CD8-positive, alpha-beta memory T cell (primary cell): Measurements from ENCODE around the gene CHRNB1. TPM values are rescaled to one million over a fixed set of nuclear protein-coding genes. Genes with fewer than 3 reads are reported as not detected.

Experiments
- CTCF ChIA-PET: fragments of 350-600 bp; sonication (Branson Sonifier 250); formaldehyde crosslinking; loops from one replicate; lab custom pipeline; 2021; ENCODE audit warnings: antibody characterized with exemption; lab: Charles Lee
- POLR2A ChIA-PET: fragments of 350-600 bp; sonication (Branson Sonifier 250); formaldehyde crosslinking; loops from one replicate; lab custom pipeline; 2021; ENCODE audit warnings: antibody characterized with exemption; lab: Charles Lee
- DNase-seq, 5 donors: peaks; one replicate each; pipeline versions ENCODE4 v3.0.0 to v3.0.0-alpha.2; 2020 to 2022; ENCODE audit warnings: mixed read lengths in 1 of 5
- H3K27ac ChIP-seq: one replicate; pipeline ENCODE4 v1.7.0; 2013; ENCODE audit warnings: low read depth, mild to moderate bottlenecking, low read length, moderate library complexity
- H3K27me3 ChIP-seq: 2 replicates; pipeline ENCODE4 v1.7.0; 2013; ENCODE audit warnings: low read length, mild to moderate bottlenecking; ENCODE audit not compliant: insufficient read depth, poor library complexity, severe bottlenecking
- H3K36me3 ChIP-seq: 2 replicates; pipeline ENCODE4 v1.7.0; 2013; ENCODE audit warnings: mild to moderate bottlenecking, low read length, moderate library complexity; ENCODE audit not compliant: insufficient read depth
- H3K4me1 ChIP-seq: 2 replicates; pipeline ENCODE4 v1.7.0; 2013; ENCODE audit warnings: mild to moderate bottlenecking, low read length, moderate library complexity; ENCODE audit not compliant: insufficient read depth
- H3K4me3 ChIP-seq: 2 replicates; pipeline ENCODE4 v1.7.0; 2013; ENCODE audit warnings: mild to moderate bottlenecking, low read length
- H3K9me3 ChIP-seq: 2 replicates; pipeline ENCODE4 v1.7.0; 2013; ENCODE audit warnings: mild to moderate bottlenecking, low read length
- H3K27ac Mint-ChIP-seq, 8 donors: one replicate each; pipeline ENCODE4 v1.8.0; 2020 to 2021; ENCODE audit warnings: mixed read lengths in 8 of 8, mild to moderate bottlenecking in 6 of 8, inconsistent platforms in 3 of 8, moderate library complexity in 3 of 8
- H3K27me3 Mint-ChIP-seq, 2 donors: one replicate each; pipeline ENCODE4 v1.8.0; 2020 to 2021; ENCODE audit warnings: mixed read lengths in 2 of 2, mild to moderate bottlenecking in 1 of 2, moderate library complexity in 1 of 2
- H3K36me3 Mint-ChIP-seq, 3 donors: one replicate each; pipeline ENCODE4 v1.8.0; 2020 to 2021; ENCODE audit warnings: mixed read lengths in 3 of 3, inconsistent platforms in 1 of 3, mild to moderate bottlenecking in 1 of 3
- H3K4me1 Mint-ChIP-seq, 3 donors: one replicate each; pipeline ENCODE4 v1.8.0; 2020 to 2021; ENCODE audit warnings: mixed read lengths in 3 of 3, inconsistent platforms in 1 of 3, mild to moderate bottlenecking in 1 of 3
- H3K4me3 Mint-ChIP-seq, 7 donors: one replicate each; pipeline ENCODE4 v1.8.0; 2020 to 2021; ENCODE audit warnings: mixed read lengths in 7 of 7, mild to moderate bottlenecking in 6 of 7, moderate library complexity in 4 of 7, inconsistent platforms in 2 of 7
- H3K9me3 Mint-ChIP-seq, 5 donors: one replicate each; pipeline ENCODE4 v1.8.0; 2020 to 2022; ENCODE audit warnings: mixed read lengths in 5 of 5, mild to moderate bottlenecking in 3 of 5, moderate library complexity in 2 of 5, inconsistent platforms in 1 of 5
- polyA plus RNA-seq: library from polyadenylated mRNA; unstranded; fragments of 300-500 nt; fragmentation: Illumina TruSeq; gene quantifications from one replicate; pipeline ENCODE4 v1.2.3, GENCODE V29; 2021
- total RNA-seq, 2 experiments: library from RNA; stranded (reverse); gene quantifications; one replicate each; pipeline ENCODE4 v1.2.3, GENCODE V29; 2021

Gene CHRNB1
- total and polyA plus RNA-seq, 3 experiments from 2014 or later, result 6.0 to 24.7 (median 6.3) TPM

GRCh38 chr17:7435676-7436555, 8.9 kb upstream of the CHRNB1 start:
- Histone ChIP-seq H3K4me1 (peaks cover 50% of the 10 kb centered on the region), H3K27ac (peak overlapping the region; percentile 77), H3K9me3 (no peaks in the 10 kb centered on the region), H3K4me3 (peak overlapping the region; percentile 92), H3K36me3 (no peaks in the 10 kb centered on the region), H3K27me3 (peaks cover 24% of the 10 kb centered on the region)
- Mint-ChIP-seq H3K9me3 (no peaks in the 10 kb centered on the region), H3K36me3 (peaks cover 4 to 10% (median 7%) of the 10 kb centered on the region in 3 donors), H3K4me1 (peaks cover 33 to 54% (median 46%) of the 10 kb centered on the region in 3 donors), H3K4me3 (peak overlapping the region; percentile 88 to 98 (median 96)), H3K27me3 (peaks cover 21 to 23% of the 10 kb centered on the region in 2 donors), H3K27ac (peak overlapping the region; percentile 93 to 99 (median 97))
- ChIA-PET CTCF (interaction anchor here (0.8 to 5.1 kb wide), 50 partner anchors 8 to 390 kb away, joined by 3 to 78 read pairs (median 6); partner anchors contain the start of genes ACAP1, CD68, CHRNB1 and GABARAP), POLR2A (interaction anchor here (0.6 to 4.5 kb wide), 19 partner anchors 19 to 251 kb away, joined by 3 to 48 read pairs (median 4); partner anchors contain the start of genes FXR2, MPDU1, PLSCR3 and POLR2A)
- DNase-seq, result peak in 3 of 5 donors; percentile 46 to 78 (median 56)

- no peaks in the 10 kb centered on the region for H3K36me3 ChIP-seq
- Mint-ChIP-seq H3K4me1 (peaks cover 33 to 56% (median 46%) of the 10 kb centered on the region in 3 donors), H3K27me3 (peaks cover 29% of the 10 kb centered on the region in 2 donors), H3K9me3 (no peaks in the 10 kb centered on the region), H3K36me3 (peaks cover 4 to 10% (median 7%) of the 10 kb centered on the region in 3 donors), H3K4me3 (peak overlapping the region; percentile 88 to 98 (median 96)), H3K27ac (peak overlapping the region; percentile 93 to 99 (median 97))
- DNase-seq, result peak; percentile 68 to 85 (median 80)
- peaks cover 50% of the 10 kb centered on the region for H3K4me1 ChIP-seq
- peaks cover 31% of the 10 kb centered on the region for H3K27me3 ChIP-seq
- CTCF ChIA-PET, result interaction anchor here (0.6 to 5.1 kb wide), 56 partner anchors 9 to 391 kb away, joined by 3 to 78 read pairs (median 5); partner anchors contain the start of genes ACAP1, CD68, CHRNB1 and MPDU1
- peak overlapping the region; percentile 77 for H3K27ac ChIP-seq
- no peaks in the 10 kb centered on the region for H3K9me3 ChIP-seq
- H3K4me3 ChIP-seq, result peak overlapping the region; percentile 92
- POLR2A ChIA-PET, result interaction anchor here (0.6 to 4.5 kb wide), 17 partner anchors 10 to 250 kb away, joined by 3 to 48 read pairs (median 5); partner anchors contain the start of genes MPDU1, NEURL4, PLSCR3 and POLR2A
Observed at GRCh38 chr17:7436556-7437368, 8.1 kb upstream of the CHRNB1 start.

- Mint-ChIP-seq H3K4me1 (peaks cover 33 to 56% (median 46%) of the 10 kb centered on the region in 3 donors), H3K9me3 (no peaks in the 10 kb centered on the region), H3K27ac (peak overlapping the region in 3 of 8 donors; percentile 17 to 95 (median 47)), H3K27me3 (peaks cover 32 to 36% of the 10 kb centered on the region in 2 donors), H3K36me3 (peaks cover 4 to 10% (median 7%) of the 10 kb centered on the region in 3 donors), H3K4me3 (peak overlapping the region; percentile 61 to 98 (median 67))
- DNase-seq, result no peak
- Histone ChIP-seq H3K4me3 (peak overlapping the region; percentile 5), H3K27me3 (peaks cover 34% of the 10 kb centered on the region), H3K27ac (no peak overlapping the region), H3K36me3 (no peaks in the 10 kb centered on the region), H3K9me3 (no peaks in the 10 kb centered on the region), H3K4me1 (peaks cover 50% of the 10 kb centered on the region)
- ChIA-PET CTCF (interaction anchor here (0.6 to 5.1 kb wide), 47 partner anchors 9 to 250 kb away, joined by 3 to 78 read pairs (median 7); partner anchors contain the start of genes ACAP1, CD68, CHRNB1 and MPDU1), POLR2A (interaction anchor here (0.9 to 4.5 kb wide), 12 partner anchors 9 to 249 kb away, joined by 3 to 48 read pairs (median 6); partner anchors contain the start of genes MPDU1, NEURL4, PLSCR3 and POLR2A)
Observed at GRCh38 chr17:7437369-7437863, 7.4 kb upstream of the CHRNB1 start.

GRCh38 chr17:7437950-7438614, 6.8 kb upstream of the CHRNB1 start:
- H3K4me1 Mint-ChIP-seq, result peaks cover 33 to 56% (median 46%) of the 10 kb centered on the region in 3 donors

GRCh38 chr17:7438656-7439460, 6.0 kb upstream of the CHRNB1 start:
- ChIA-PET POLR2A (interaction anchor here (0.9 to 4.5 kb wide), 5 partner anchors 15 to 122 kb away, joined by 3 to 48 read pairs (median 6); partner anchors contain the start of genes POLR2A and ZBTB4), CTCF (interaction anchor here (0.9 to 5.1 kb wide), 6 partner anchors 16 to 83 kb away, joined by 3 to 78 read pairs (median 26); partner anchors contain the start of genes POLR2A, TMEM95 and ZBTB4)
- no peak overlapping the region for H3K27ac ChIP-seq
- no peaks in the 10 kb centered on the region for H3K9me3 ChIP-seq
- DNase-seq, result no peak
- Mint-ChIP-seq H3K36me3 (peaks cover 4 to 10% (median 7%) of the 10 kb centered on the region in 3 donors), H3K9me3 (no peaks in the 10 kb centered on the region), H3K27ac (peak overlapping the region; percentile 4 to 71 (median 56)), H3K27me3 (peaks cover 36 to 42% of the 10 kb centered on the region in 2 donors), H3K4me1 (peaks cover 33 to 56% (median 46%) of the 10 kb centered on the region in 3 donors), H3K4me3 (peak overlapping the region; percentile 8 to 81 (median 61))
- H3K27me3 ChIP-seq, result peaks cover 36% of the 10 kb centered on the region
- H3K4me1 ChIP-seq, result peaks cover 50% of the 10 kb centered on the region
- no peaks in the 10 kb centered on the region for H3K36me3 ChIP-seq
- H3K4me3 ChIP-seq, result peak overlapping the region; percentile 24

More at GRCh38 chr17:7437950-7438614, 6.8 kb upstream of the CHRNB1 start:
- Mint-ChIP-seq H3K27ac (peak overlapping the region in 7 of 8 donors; percentile 17 to 87 (median 40)), H3K36me3 (peaks cover 4 to 10% (median 7%) of the 10 kb centered on the region in 3 donors), H3K9me3 (no peaks in the 10 kb centered on the region), H3K4me3 (peak overlapping the region; percentile 61 to 86 (median 67)), H3K27me3 (peaks cover 35 to 38% of the 10 kb centered on the region in 2 donors)
- peak in 4 of 5 donors; percentile 21 to 61 (median 42) for DNase-seq
- Histone ChIP-seq H3K9me3 (no peaks in the 10 kb centered on the region), H3K4me1 (peaks cover 50% of the 10 kb centered on the region), H3K36me3 (no peaks in the 10 kb centered on the region), H3K4me3 (peak overlapping the region; percentile 24), H3K27me3 (peaks cover 34% of the 10 kb centered on the region), H3K27ac (no peak overlapping the region)
- POLR2A ChIA-PET, result interaction anchor here (0.9 to 4.5 kb wide), 4 partner anchors 16 to 47 kb away, joined by 4 to 48 read pairs (median 18); partner anchors contain the start of genes POLR2A, SLC35G6 and ZBTB4
- CTCF ChIA-PET, result interaction anchor here (0.9 to 5.1 kb wide), 7 partner anchors 11 to 157 kb away, joined by 4 to 78 read pairs (median 10); partner anchors contain the start of genes POLR2A, SLC2A4 and TMEM95
